NOMO-1 treated with dmso at 0.1 percent for 144 hours (cell line): ENCODE data around the gene ASAP3.

Experiments used
- DNase-seq: peaks from one replicate; lab custom pipeline; 2025; ENCODE audit not compliant: unreplicated experiment; lab: John Stamatoyannopoulos, UW

The ASAP3 gene

GRCh38 chr1:23478896-23479665 lies 4.9 kb downstream of the ASAP3 start:
- no peak for DNase-seq

GRCh38 chr1:23477359-23478144 lies 6.4 kb downstream of the ASAP3 start:
- no peak for DNase-seq

- DNase-seq: no peak
Observed at GRCh38 chr1:23475641-23476040, 8.3 kb downstream of the ASAP3 start.

GRCh38 chr1:23475134-23475628 lies 8.8 kb downstream of the ASAP3 start:
- DNase-seq: no peak

GRCh38 chr1:23473037-23473800 lies 10.8 kb downstream of the ASAP3 start:
- DNase-seq: no peak

GRCh38 chr1:23472351-23473036 lies 11.5 kb downstream of the ASAP3 start:
- no peak for DNase-seq

GRCh38 chr1:23471473-23472075 lies 12.4 kb downstream of the ASAP3 start:
- no peak for DNase-seq

- DNase-seq: no peak
Observed at GRCh38 chr1:23470282-23471070, 13.5 kb downstream of the ASAP3 start.

- no peak for DNase-seq
Observed at GRCh38 chr1:23469372-23469982, 14.5 kb downstream of the ASAP3 start.

GRCh38 chr1:23466423-23466989 lies 17.5 kb downstream of the ASAP3 start:
- no peak for DNase-seq

GRCh38 chr1:23463286-23463685 lies 20.7 kb downstream of the ASAP3 start:
- DNase-seq: no peak

- no peak for DNase-seq
Observed at GRCh38 chr1:23462766-23463165, 21.2 kb downstream of the ASAP3 start.

GRCh38 chr1:23461050-23461449 lies 22.9 kb downstream of the ASAP3 start:
- no peak for DNase-seq

- DNase-seq: no peak
Observed at GRCh38 chr1:23460519-23460918, 23.5 kb downstream of the ASAP3 start.

GRCh38 chr1:23459338-23459757 lies 24.6 kb downstream of the ASAP3 start:
- DNase-seq: no peak

- DNase-seq: no peak
Observed at GRCh38 chr1:23456226-23456625, 27.8 kb downstream of the ASAP3 start.

- DNase-seq: no peak
Observed at GRCh38 chr1:23453455-23454000, 30.5 kb downstream of the ASAP3 start.

- DNase-seq: no peak
Observed at GRCh38 chr1:23452011-23452411, 32.0 kb downstream of the ASAP3 start.

GRCh38 chr1:23451441-23451840 lies 32.5 kb downstream of the ASAP3 start:
- DNase-seq: no peak
